NCI-H1092 treated with DMSO at 0.1 percent for 48 hours (cell line): Measurements from ENCODE around the gene CFAP65.
A peak's percentile ranks its signal among the peaks of the same experiment; 100 is the strongest.

Source experiments
- DNase-seq: peaks from one replicate; lab custom pipeline; 2025; lab: John Stamatoyannopoulos, UW

Gene CFAP65

DNA sequence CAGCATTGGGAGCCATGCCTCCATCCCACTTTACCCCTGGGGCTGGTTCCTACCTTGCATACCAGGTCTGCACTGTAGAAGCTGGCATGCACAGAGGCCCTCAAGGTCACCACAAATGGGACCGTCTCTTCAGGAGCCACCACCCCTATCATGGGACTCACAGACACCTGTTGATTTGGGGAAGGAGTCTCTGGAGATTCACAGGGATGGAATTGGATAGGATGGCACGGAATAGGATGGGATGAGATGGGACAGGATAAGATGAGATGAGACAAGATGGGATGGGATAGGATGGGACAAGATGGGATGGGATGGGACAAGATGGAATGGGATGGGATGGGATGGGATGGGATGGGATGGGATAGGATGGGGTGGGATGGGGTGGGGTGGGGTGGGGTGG, 32.0 kb downstream of the CFAP65 start:
- DNase-seq, result no peak

GRCh38 chr2:219003979-219004378, 37.3 kb downstream of the CFAP65 start:
- no peak for DNase-seq

- no peak for DNase-seq
These were observed 38.1 kb downstream of the CFAP65 start for GRCh38 chr2:219003267-219003634.

GRCh38 chr2:219002395-219003266, 38.7 kb downstream of the CFAP65 start:
- DNase-seq, result peak; percentile 72

DNA sequence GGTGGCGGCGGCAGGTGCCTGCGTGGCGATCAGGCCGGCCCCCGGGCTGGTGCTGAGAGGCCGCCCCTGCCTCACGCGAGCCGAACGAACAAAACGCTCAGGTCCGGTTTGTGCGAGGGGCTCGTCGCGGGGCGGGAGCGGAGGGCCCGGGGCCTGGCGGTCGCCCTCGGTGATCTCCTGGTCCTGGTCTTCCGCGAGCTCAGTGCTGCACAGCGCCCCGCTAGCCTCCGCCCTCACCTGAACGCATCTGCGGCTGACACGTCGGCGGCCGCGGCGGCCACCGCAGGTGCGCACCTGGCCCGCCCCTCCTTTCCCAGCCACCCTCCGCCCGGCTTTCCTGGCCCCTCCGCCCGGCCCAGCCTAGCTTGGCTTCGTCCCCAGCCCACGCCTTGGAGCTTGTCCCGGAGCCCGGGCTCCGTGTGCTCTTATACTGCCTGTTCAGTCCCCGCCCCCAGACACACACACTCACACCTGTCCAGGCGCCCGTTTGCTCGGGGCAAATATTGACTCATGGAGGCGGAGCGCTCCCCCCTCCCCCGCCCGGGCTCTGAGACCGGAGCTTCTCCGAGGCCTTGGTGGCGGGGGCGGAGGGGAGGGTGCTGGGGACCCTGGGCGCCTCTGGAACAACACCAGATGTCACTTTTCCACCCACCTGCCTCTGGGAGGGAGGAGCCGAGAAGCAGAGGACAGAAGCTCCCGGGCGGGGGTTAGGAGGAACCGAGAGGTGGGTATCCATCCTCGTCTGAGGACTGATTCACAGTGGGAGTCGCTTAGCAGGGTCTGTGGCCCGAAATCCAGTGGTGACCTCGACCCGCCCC, 39.5 kb downstream of the CFAP65 start:
- peak; percentile 95 for DNase-seq

DNA sequence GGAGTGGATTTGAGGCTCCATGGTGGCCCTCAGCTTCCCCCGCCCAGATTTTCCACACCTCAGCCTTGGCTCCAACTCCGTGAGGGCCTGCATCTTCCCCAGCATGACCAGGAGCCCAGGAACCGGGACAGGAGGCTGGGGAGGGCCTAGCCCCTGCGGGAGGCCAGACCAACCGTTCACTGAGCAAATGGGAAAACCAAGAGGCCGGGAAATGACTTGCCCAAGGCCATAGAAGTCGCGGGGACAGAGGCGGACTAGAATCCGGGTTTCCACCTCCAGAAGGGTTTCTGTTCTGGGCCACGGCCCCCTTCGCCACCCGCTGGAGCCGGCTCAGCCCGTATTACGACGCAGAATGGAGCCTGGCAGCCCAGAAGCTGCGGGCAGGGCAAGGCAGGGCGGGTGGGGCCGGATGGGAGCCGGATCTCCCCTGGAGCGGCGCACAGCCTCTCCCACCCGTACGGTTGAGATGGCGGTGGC, 40.2 kb downstream of the CFAP65 start:
- no peak for DNase-seq

GRCh38 chr2:219000569-219000960, 40.8 kb downstream of the CFAP65 start:
- DNase-seq, result no peak

- DNase-seq, result peak; percentile 80
These were observed 41.3 kb downstream of the CFAP65 start for GRCh38 chr2:218999881-219000568.

DNA sequence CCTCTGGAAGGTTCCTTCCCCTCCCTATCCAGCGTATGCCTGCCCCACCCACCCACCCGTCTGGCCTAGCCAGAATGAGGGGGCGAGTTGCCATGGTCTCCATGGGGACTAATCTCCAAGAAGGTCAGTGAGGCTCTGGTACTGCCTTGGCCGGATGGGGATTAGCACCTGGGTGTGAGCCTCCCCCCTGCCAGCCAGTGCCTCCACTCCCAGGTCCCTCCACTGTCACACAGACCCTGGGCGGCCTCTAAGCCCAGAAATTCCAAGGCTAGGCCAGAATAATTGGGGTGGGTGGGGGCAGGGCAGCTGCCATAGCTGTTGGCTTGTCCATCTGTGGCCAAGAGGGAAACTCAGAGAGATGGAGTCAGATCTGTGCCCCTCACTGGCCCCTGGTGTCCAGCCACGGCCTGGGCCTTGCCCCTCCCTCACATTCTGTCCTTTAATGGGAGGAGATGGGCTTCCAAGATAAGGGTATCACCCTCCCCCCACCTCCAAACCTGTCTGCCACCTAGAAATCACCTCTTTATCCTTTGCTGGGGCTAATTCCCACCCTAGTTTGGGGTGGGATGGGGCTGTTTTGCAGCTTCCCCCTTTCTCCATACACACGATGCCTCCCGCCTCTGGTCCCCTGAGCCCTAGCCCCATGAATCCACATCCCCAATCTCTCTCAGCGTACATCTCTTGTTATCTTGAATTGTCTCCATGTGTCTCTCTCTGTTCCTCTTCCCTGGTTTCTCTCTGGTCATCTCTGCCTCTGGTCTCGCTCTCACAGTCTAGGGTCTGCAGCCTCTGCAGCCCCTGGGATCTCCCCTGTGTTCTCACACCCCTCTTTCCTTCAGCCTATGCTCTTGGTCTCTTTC, 42.1 kb downstream of the CFAP65 start:
- DNase-seq, result peak; percentile 66

- peak; percentile 77 for DNase-seq
These were observed 42.8 kb downstream of the CFAP65 start for GRCh38 chr2:218998414-218999002.

- DNase-seq, result peak; percentile 83
These were observed 43.6 kb downstream of the CFAP65 start for GRCh38 chr2:218997731-218998130.

GRCh38 chr2:218996937-218997336, 44.4 kb downstream of the CFAP65 start:
- peak; percentile 89 for DNase-seq

- peak; percentile 86 for DNase-seq
These were observed 45.2 kb downstream of the CFAP65 start for GRCh38 chr2:218995972-218996711.

DNA sequence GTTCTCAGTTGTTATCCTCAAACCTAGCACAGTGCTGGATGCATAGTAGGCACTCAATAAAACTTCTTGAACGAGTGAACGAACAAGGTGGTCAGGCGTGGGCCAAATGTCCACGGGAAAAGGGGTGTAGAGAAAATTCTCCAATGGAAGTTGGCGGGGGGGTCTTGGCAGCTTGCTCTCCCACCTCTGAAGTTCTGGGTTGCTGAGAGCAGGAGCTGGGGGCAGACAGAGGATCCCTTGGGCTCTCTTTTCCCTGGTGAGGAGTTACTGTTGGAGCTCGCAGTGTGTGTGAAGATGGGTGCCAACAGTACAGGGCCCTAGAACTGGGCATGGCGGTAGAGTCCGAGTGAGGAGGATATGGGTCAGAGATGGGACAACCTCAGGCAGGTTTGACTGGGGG, 45.8 kb downstream of the CFAP65 start:
- DNase-seq, result no peak

DNA sequence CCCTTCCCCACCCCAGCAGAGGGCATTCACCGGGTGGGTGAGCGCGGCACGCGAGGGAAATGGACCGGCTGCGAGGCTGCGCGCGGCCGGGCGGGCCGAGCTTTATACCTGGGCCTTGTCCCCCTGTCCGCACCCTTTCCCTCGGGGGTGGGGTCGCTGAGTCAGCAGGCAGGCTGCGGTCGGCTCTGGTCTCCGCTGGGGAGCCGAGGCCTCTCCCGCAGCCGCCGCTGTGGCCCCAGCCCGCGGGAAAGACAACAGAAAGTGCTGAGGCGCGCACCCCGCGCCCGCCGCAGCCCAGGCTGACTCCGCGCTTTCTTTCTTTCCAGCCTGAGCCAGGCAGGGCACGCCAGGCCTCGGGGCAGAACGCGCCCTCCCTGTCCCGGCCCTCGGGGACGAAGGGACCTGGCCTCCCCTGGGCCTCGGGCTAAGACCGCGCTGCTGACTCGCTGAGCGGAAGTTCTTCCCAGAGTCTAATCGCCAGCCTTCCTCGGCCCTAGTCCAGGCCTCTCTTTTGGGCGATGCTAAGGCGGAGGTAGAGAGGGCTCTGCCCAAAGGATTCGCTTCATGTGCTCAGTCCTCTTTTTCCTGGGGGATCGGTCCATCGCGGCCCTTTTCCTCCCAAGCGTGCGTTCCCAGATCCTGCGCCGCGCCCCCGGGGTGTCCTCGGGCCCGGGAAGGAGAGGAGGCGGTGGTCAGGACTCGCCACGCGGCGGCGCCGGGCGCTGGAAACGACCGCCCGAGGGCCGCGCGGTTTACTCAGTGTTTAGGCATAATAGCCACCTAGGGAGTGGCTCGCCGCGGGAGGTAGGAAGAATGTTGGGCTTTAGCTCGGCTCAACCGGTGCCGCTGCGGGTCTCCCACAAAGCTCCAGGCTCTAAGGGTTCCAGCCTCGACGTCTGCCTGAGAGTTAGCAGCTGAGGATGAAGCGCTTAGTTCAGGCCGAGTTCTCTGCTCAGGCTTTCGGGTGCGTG, 47.7 kb downstream of the CFAP65 start, which contains the start of gene CRYBA2:
TSS of gene CRYBA2 (minus strand) at position 78 of the 971 bp plus-strand sequence. CDS start 246 bp downstream, outside the sequence.
- DNase-seq, result peak; percentile 64

- DNase-seq, result peak; percentile 53
These were observed 48.5 kb downstream of the CFAP65 start for GRCh38 chr2:218992703-218993344.

- DNase-seq, result no peak
These were observed 49.1 kb downstream of the CFAP65 start for GRCh38 chr2:218992196-218992595.

DNA sequence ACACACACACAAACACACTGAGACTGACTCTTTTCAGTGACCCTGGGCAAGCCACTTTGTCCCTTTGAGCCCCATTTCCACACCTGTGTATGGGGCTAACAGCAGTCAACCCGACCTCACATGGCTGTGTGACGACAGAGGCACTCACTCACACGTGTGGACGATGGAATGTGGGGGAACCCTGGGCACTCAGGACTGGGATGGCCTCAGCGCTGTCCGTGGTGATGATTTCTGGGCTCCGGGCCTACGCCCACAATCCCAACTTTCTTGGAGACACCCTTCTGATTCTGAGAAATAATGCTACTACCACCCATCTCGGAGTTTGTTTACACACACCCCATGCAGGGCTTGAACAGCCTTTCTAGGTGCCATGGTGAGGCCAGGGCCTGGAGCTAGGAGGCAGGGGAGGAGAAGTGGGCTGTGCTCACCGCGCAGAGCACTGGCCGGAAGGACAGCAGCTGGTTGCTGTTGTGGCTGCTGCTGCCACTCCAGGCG, 49.6 kb downstream of the CFAP65 start:
- DNase-seq, result no peak
